GM12878 (cell line): ENCODE measurements around the gene SAC3D1. TPM values are rescaled to one million over a fixed set of nuclear protein-coding genes. Genes with fewer than 3 reads are reported as not detected.

Source experiments
- ATAC-seq: fragments of 200-7000 bp; cut with Tn5 transposase; 3 replicates; pipeline ENCODE4 v1.9.1; 2020; ENCODE audit warnings: mild to moderate bottlenecking, moderate library complexity
- BruUV-seq: library from RNA; stranded (reverse); fragments of 400-500 nt; replicated peaks from 2 replicates; lab custom pipeline; 2021; lab: Mats Ljungman, UMichigan
- CTCF ChIA-PET: fragments of 300-600 bp; sonication (Branson Sonifier 250); formaldehyde crosslinking; extraction: SDS; loops from one replicate; lab custom pipeline; 2021; ENCODE audit warnings: inconsistent platforms; lab: Yijun Ruan, JAX
- POLR2A ChIA-PET: fragments of 350-600 bp; formaldehyde crosslinking; extraction: SDS; loops from one replicate; lab custom pipeline; 2021; ENCODE audit warnings: inconsistent platforms; lab: Charles Lee
- RAD21 ChIA-PET: fragments of 300-600 bp; sonication (Branson Sonifier 250); formaldehyde crosslinking; loops from one replicate; lab custom pipeline; 2023; ENCODE audit warnings: antibody characterized with exemption; ENCODE audit not compliant: unreplicated experiment; lab: Charles Lee
- SMC1A ChIA-PET: fragments of 300-600 bp; sonication (Branson Sonifier 250); formaldehyde crosslinking; loops from one replicate; lab custom pipeline; 2023; ENCODE audit not compliant: unreplicated experiment, uncharacterized antibody; lab: Charles Lee
- DNase-seq: peaks from one replicate; pipeline ENCODE4 v3.0.0-alpha.2; 2011; ENCODE audit warnings: low read depth, low spot score
- FAIRE-seq: peaks from 3 replicates; lab custom pipeline; 2011; peaks lifted over from hg19 to GRCh38; lab: Jason Lieb, UNC
- H2AFZ ChIP-seq: 2 replicates; pipeline ENCODE4 v1.6.0; 2011; ENCODE audit warnings: low read depth, low read length, control low read depth; ENCODE audit not compliant: control insufficient read depth
- H3K27ac ChIP-seq: 2 replicates; pipeline ENCODE4 v1.5.1; 2011; ENCODE audit warnings: control low read depth; ENCODE audit not compliant: control insufficient read depth, insufficient read depth
- H3K27me3 ChIP-seq, 2 experiments: replicated peaks in 1 of 2; 2 replicates each; pipeline versions ENCODE4 v1.6.0 to v1.6.1; 2011; ENCODE audit warnings: low read length in 1 of 2; ENCODE audit not compliant: control insufficient read depth in 2 of 2, insufficient read depth in 2 of 2
- H3K36me3 ChIP-seq, 2 experiments: 2 replicates each; pipeline ENCODE4 v1.5.1; 2011; ENCODE audit warnings: low read length in 1 of 2; ENCODE audit not compliant: control insufficient read depth in 2 of 2, insufficient read depth in 2 of 2
- H3K4me1 ChIP-seq: 2 replicates; pipeline ENCODE4 v1.6.1; 2011; ENCODE audit warnings: mild to moderate bottlenecking, low read length, moderate library complexity, mixed read lengths; ENCODE audit not compliant: control insufficient read depth, insufficient read depth
- H3K4me2 ChIP-seq: 2 replicates; pipeline ENCODE4 v1.6.0; 2011; ENCODE audit warnings: control low read depth; ENCODE audit not compliant: control insufficient read depth, insufficient read depth
- H3K4me3 ChIP-seq: fragments of 200-600 bp; sonication (generic); 2 replicates; pipeline ENCODE4 v1.5.1; 2016
- H3K79me2 ChIP-seq: 2 replicates; pipeline ENCODE4 v1.6.0; 2011; ENCODE audit warnings: low read length; ENCODE audit not compliant: control insufficient read depth, insufficient read depth
- H3K9ac ChIP-seq: 2 replicates; pipeline ENCODE4 v1.8.0; 2011; ENCODE audit warnings: low read length, control low read depth, mixed read lengths; ENCODE audit not compliant: control insufficient read depth, insufficient read depth
- H3K9me3 ChIP-seq: replicated peaks from 3 replicates; pipeline ENCODE4 v1.5.1; 2011; ENCODE audit warnings: mild to moderate bottlenecking, low read length; ENCODE audit not compliant: control insufficient read depth, insufficient read depth
- H4K20me1 ChIP-seq: 2 replicates; pipeline ENCODE4 v1.6.0; 2011; ENCODE audit not compliant: control insufficient read depth, insufficient read depth
- CEBPZ ChIP-seq: fragments of 150-350 bp; IDR thresholded peaks from 2 replicates; pipeline ENCODE4 v1.6.1; 2016; ENCODE audit warnings: low read depth, low read length
- IKZF1 ChIP-seq: fragments of 450-650 bp; conservative IDR thresholded peaks from 2 replicates; pipeline ENCODE4 v1.6.1; 2017; ENCODE audit warnings: antibody characterized with exemption, mild to moderate bottlenecking
- MEF2B ChIP-seq: fragments of 450-650 bp; IDR thresholded peaks from 2 replicates; pipeline ENCODE4 v1.6.1; 2018; ENCODE audit warnings: mild to moderate bottlenecking, moderate library complexity; ENCODE audit not compliant: partially characterized antibody, poor library complexity, severe bottlenecking
- NFXL1 ChIP-seq: fragments of 450-650 bp; IDR thresholded peaks from 2 replicates; pipeline ENCODE4 v1.6.1; 2017; ENCODE audit warnings: antibody characterized with exemption, mild to moderate bottlenecking, borderline replicate concordance
- POU2F2 ChIP-seq: IDR thresholded peaks from 3 replicates; pipeline ENCODE4 v1.6.1; 2011; ENCODE audit warnings: low read depth, mild to moderate bottlenecking, low read length, borderline replicate concordance
- SMARCA5 ChIP-seq: fragments of 450-650 bp; IDR thresholded peaks from 2 replicates; pipeline ENCODE4 v1.6.1; 2017; ENCODE audit warnings: mild to moderate bottlenecking
- WGBS: methylation state at CpG from one replicate; pipeline ENCODE4 v1.1.6; 2016; ENCODE audit warnings: low lambda C conversion rate; ENCODE audit not compliant: insufficient replicate concordance, insufficient coverage; ENCODE audit errors: missing lambda C conversion rate; 5-methylcytosine and 5-hydroxymethylcytosine counted together
- in situ Hi-C: fragments of 300-500 bp; cut with MboI; formaldehyde crosslinking; loops from 9 replicates; pipeline ENCODE4 v1.14.3; 2018; ENCODE audit warnings: mixed read lengths
- intact Hi-C: fragments of 100-400 bp; cut with micrococcal nuclease; formaldehyde crosslinking; loops from one replicate; pipeline ENCODE4 v1.14.2; 2022; ENCODE audit not compliant: unreplicated experiment
- polyA plus RNA-seq, 11 experiments: library from polyadenylated mRNA; depleted of rRNA in 4 of 11; unstranded in 6 of 11; stranded (reverse) in 5 of 11; fragments of >200 nt; fragmentation: Nextera tagmentation in 4 of 11; fragmentation: Illumina TruSeq in 1 of 11; extraction: Ambion mirVana in 4 of 11; extraction: Trizol in 1 of 11; gene quantifications; 1 replicate in 1 of 11; 2 replicates in 10 of 11; pipeline versions ENCODE4 v1.2.1 to v1.2.3, GENCODE V29; 2011 to 2016; ENCODE audit warnings: inconsistent platforms in 2 of 11, missing spikeins in 2 of 11, low read depth in 1 of 11
- total RNA-seq, 4 experiments: library from RNA; depleted of rRNA in 3 of 4; stranded (reverse); fragments of >200 nt in 3 of 4; fragmentation: Illumina TruSeq in 1 of 4; extraction: Trizol in 1 of 4; gene quantifications; 2 replicates each; pipeline versions ENCODE4 v1.2.1 to v1.2.3, GENCODE V29; 2013 to 2021
- TF ChIP-seq, protein P1 (sequence below): fragments of 450-650 bp; IDR thresholded peaks from 2 replicates; pipeline ENCODE4 v1.6.1; 2014; ENCODE audit warnings: mild to moderate bottlenecking

The SAC3D1 gene
- total and polyA plus RNA-seq, 10 of the 15 experiments (the other 5 are each of a cell fraction or from before 2014, with no cell fraction given) = 0.16 to 44.6 (median 12.1) TPM

DNA sequence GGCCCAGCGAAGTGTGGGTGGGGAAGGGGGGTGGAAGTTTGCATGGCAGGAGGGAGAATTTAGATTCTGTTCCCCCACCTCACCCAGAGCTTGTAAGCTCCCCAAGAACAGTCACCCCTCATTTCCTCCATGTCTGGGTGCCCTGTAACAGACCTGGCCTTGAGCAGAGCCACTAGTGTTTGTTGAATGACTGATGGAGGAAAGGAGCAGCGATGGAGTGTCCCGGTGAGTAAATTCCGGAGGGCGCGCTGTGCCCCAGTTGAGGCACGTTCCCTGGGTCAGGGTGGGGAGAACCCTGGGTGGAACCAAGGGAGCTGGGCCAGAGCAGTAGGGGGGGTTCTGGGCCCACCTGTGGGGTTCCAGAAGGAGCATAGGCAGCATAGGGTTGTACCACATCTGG is 16.5 kb downstream of the SAC3D1 start:
- H3K4me3 ChIP-seq = no peak overlapping the region
- RAD21 ChIA-PET = no interaction called here
- in situ Hi-C loops = no loop called here
- H3K36me3 ChIP-seq = no peaks in the 10 kb centered on the region
- WGBS = 74% methylated on average over 7 of the region's 7 CpGs
- SMC1A ChIA-PET = interaction anchor here (1.1 kb wide), 1 partner anchor 23 kb away, joined by 3 read pairs; no protein-coding TSS in a partner anchor
- no peak overlapping the region for H2AFZ ChIP-seq
- TF ChIP-seq NFXL1 (no peak), IKZF1 (no peak), CEBPZ (no peak), POU2F2 (no peak), MEF2B (no peak), SMARCA5 (no peak)
- TF ChIP-seq, protein P1, sequence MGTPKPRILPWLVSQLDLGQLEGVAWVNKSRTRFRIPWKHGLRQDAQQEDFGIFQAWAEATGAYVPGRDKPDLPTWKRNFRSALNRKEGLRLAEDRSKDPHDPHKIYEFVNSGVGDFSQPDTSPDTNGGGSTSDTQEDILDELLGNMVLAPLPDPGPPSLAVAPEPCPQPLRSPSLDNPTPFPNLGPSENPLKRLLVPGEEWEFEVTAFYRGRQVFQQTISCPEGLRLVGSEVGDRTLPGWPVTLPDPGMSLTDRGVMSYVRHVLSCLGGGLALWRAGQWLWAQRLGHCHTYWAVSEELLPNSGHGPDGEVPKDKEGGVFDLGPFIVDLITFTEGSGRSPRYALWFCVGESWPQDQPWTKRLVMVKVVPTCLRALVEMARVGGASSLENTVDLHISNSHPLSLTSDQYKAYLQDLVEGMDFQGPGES = no peak
- CTCF ChIA-PET = interaction anchor here (1.0 kb wide), 1 partner anchor 21 kb away, joined by 3 read pairs; no protein-coding TSS in a partner anchor
- no peaks in the 10 kb centered on the region for H4K20me1 ChIP-seq
- intact Hi-C loops = no loop called here
- H3K27ac ChIP-seq = no peak overlapping the region
- peaks cover 50% of the 10 kb centered on the region for H3K4me1 ChIP-seq
- no peak overlapping the region for H3K9ac ChIP-seq
- H3K27me3 ChIP-seq = no peaks in the 10 kb centered on the region
- BruUV-seq = no TSS peak
- no peak for FAIRE-seq
- DNase-seq = no peak
- no peaks in the 10 kb centered on the region for H3K79me2 ChIP-seq
- no peak overlapping the region for H3K4me2 ChIP-seq
- no peak for ATAC-seq
- POLR2A ChIA-PET = no interaction called here
- H3K9me3 ChIP-seq = no peaks in the 10 kb centered on the region
